ENCODE measurements around the gene RTKN.

The RTKN gene

GRCh38 chr2:74415762-74416395, 25.9 kb downstream of the RTKN start:
- DNase-seq: peak in 1 of 2 experiments; percentile 50

- DNase-seq: peak; percentile 65 to 77
These were observed 26.6 kb downstream of the RTKN start for GRCh38 chr2:74414881-74415761.

GRCh38 chr2:74414441-74414840, 27.3 kb downstream of the RTKN start:
- no peak for DNase-seq

DNA sequence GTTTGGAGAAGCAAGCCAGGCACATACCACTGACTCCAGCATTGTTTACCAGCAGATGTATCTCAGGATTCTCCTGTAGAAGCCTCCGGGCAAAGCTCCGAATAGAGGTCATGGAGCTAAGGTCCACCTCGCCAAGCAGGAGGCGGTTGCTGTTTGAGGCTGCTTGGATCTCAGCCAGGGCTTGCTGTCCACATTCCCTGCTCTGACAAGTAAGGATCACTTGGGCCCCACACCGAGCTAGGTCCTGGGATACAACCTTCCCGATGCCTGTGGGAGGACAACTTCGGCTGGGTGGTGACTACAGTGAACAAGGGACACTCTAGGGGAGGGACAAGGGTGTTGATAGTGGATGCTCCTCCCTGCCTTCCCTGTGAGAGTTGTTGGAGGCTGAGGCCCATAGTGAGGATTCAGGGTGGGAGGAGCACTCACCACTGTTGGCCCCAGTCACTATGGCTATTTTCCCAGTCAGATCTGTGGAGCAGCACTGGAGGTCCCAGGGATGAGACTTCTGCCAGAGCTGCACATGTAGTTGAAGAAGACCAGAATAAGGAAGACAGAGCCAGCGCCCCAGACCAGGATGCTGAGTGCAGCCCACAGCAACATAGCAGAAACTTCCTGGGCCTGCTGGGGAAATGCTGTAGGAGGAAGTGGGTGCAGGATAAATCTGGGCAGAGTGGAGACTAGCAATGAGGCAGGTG, 28.6 kb downstream of the RTKN start:
- no peak for DNase-seq

DNA sequence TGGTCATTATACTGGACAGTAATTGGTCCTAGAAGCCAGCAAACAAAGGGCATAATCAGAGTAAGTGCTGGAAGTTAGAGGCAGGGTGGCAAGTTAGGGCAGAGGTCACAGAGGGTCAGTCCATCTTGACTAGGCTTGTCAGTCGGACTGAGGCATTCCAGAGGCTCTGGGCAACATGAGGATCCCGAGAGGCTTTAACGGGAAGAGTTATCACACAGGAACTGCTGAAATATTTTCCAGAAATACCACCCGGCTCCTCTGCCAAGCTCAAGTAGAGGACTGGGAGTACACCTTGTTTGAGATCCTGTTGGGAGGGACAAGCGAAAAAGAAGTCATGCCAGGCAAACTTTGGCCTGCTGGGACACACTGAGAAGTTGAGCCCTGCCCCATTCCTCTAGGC, 34.1 kb downstream of the RTKN start:
- DNase-seq: no peak

DNA sequence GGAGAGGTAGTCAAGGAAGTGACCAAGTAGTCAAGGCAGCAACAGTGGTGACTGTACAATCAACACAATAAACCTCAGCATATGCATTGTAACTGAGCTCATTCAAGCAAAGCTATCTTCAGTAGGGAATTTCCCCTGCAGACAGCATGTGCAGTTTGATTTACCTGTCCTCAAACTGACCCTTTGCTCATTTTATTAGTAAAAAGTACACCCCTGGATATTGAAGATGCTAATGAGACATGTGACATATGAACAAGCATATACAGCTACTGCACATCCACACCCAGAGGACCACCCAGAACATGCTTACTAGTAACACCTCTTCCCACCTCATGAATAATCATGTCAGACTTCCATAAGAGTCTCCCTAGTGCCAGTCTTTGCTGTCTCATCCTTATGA, 35.7 kb downstream of the RTKN start:
- no peak for DNase-seq

GRCh38 chr2:74401891-74402290, 39.8 kb downstream of the RTKN start:
- no peak for DNase-seq

DNA sequence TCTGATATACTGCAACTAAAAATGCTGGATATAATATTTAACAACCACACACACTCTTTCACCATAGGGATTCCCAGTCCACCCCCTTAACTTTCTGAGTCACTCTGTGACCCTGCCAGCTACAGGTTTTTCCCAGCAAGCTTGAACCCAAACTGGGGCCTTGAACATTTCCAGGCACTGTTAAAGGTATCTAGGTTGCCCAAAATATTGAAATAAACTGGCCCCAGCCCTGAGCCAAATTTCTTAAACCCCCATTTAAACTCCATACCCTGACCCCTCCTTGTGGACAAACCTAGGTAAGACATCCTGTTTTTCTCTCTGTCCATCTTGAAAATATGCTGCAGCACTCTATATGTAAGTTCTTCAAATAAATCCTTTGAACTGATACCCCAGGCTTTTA, 42.0 kb downstream of the RTKN start:
- no peak for DNase-seq

GRCh38 chr2:74396149-74396548, 45.6 kb downstream of the RTKN start:
- DNase-seq: no peak

DNA sequence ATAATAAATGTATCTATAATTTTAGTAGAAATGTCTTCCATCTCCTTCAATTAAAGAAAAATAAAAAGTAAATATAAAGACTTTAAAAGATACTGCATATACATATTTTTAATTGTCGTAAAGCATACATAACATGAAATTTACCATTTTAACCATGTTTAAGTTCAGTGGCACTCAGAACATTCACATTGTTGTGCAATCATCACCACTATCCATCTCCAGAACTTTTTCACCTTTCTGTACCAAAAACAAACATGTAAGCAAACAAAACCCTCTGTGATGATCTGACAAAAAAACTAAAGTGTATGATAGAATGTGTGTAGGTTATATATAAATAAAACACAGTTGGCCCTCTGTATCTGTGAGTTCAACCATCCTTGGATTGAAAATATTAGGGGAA, 48.2 kb downstream of the RTKN start:
- DNase-seq: no peak

DNA sequence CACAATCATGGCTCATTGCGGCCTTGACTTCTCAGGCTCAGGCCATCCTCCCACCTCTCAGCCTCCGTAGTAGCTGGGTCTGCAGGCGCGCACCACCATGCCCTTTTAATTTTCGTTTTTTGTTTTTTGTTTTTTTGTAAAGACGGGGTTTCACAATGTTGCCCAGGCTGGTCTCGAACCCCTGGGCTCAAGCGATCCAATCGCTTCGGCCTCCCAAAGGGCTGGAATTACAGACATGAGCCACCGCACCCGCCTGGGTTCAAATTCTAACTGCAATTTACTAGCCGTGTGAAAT, 49.3 kb downstream of the RTKN start:
- DNase-seq: no peak

- DNase-seq: peak; percentile 82 to 95
These were observed 49.9 kb downstream of the RTKN start for GRCh38 chr2:74391580-74392448.

GRCh38 chr2:74391209-74391579, 50.5 kb downstream of the RTKN start:
- DNase-seq: no peak

- DNase-seq: no peak
These were observed 51.1 kb downstream of the RTKN start for GRCh38 chr2:74390606-74391005.

GRCh38 chr2:74387346-74387745, 54.4 kb downstream of the RTKN start:
- DNase-seq: no peak

GRCh38 chr2:74385396-74385795, 56.3 kb downstream of the RTKN start:
- no peak for DNase-seq

DNA sequence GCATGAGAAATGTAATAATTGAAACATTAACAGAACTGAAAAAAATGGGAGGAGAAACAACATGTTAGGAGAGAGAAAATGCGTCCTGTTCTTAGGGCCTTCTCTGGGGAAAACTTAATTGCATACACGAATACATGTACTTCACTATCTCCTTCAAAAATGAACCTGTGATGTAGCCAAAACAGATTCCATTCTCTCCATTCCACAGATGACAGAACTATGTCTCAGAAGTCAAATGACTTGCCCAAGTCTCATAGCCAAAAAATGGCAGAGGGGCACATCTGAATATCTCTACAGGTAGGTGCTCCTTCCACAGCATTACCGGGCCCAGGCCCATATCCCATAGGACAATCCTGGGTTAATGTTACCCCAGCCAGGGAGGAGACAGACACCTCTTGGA, 57.7 kb downstream of the RTKN start:
- no peak for DNase-seq

DNA sequence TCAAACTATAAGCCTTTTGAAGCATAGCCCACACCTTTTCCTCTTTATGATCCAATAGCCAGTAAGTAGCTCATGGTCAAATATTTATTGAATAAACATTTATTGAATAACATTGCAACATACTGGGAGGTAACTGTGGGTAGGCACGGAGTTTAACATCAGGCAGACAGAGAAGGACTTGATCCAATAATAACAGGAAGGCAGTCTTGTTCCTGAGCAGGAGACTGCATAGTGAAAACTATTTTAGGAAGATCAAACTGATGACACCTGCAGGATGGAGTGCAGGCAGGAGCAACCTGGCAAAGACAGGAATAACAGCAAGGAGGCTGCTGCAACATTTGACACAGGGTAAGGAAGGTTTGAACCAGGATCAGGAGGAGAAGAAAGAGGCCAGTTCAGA, 58.5 kb downstream of the RTKN start:
- no peak for DNase-seq

DNA sequence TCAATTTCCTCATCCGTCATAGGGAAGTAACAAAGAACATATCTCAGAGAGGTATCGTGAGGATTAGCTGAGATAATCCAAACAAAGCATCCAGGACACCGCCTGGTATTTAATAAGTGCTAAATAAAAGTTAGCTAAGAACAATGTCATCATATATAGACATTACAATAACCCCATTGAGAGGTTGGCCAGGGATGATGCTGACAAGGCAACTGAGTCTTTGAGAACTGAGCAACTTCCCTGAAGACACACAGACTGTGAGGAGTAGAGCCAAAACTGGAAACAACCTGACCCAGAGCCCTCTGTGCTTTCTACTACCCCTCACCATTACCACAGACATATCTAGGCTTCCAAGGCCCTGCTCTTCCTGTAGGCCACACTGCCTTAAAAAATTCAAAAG, 60.0 kb downstream of the RTKN start:
- DNase-seq: no peak

GRCh38 chr2:74379851-74380789, 61.6 kb downstream of the RTKN start, which contains the start of gene DCTN1:
TSS of gene DCTN1 (minus strand) at chr2:74380311. CDS start at chr2:74380037, 274 bp downstream.
- DNase-seq: no peak

- no peak for DNase-seq
These were observed 63.7 kb downstream of the RTKN start for GRCh38 chr2:74378007-74378406.

GRCh38 chr2:74375838-74376237, 65.9 kb downstream of the RTKN start:
- DNase-seq: no peak
